Neural cell (in vitro differentiated cells): Measurements from ENCODE around the gene TAPBP. TPM values are rescaled to one million over a fixed set of nuclear protein-coding genes. Genes with fewer than 3 reads are reported as not detected.

ENCODE experiments used
- H2AFZ ChIP-seq: fragments of 200-600, 300-800 bp; sonication (generic), shearing (Covaris generic); 2 replicates; pipeline ENCODE4 v1.6.0; 2014; ENCODE audit warnings: low read depth, mild to moderate bottlenecking, antibody characterized with exemption, low read length, moderate library complexity
- H3F3A ChIP-seq: fragments of 200-600 bp; shearing (Covaris generic); 2 replicates; pipeline ENCODE4 v1.6.1; 2016; ENCODE audit warnings: mild to moderate bottlenecking, moderate library complexity, mixed read lengths, antibody characterized with exemption, low read length; ENCODE audit not compliant: insufficient read depth, poor library complexity, severe bottlenecking
- H3K27ac ChIP-seq: fragments of 200-600, 300-800 bp; sonication (generic), shearing (Covaris generic); 2 replicates; pipeline ENCODE4 v1.5.1; 2014; ENCODE audit warnings: mild to moderate bottlenecking, low read length, moderate library complexity
- H3K27me3 ChIP-seq: fragments of 300-800, 200-600 bp; sonication (generic), shearing (Covaris generic); 2 replicates; pipeline ENCODE4 v1.6.0; 2014; ENCODE audit warnings: mild to moderate bottlenecking, low read depth, low read length, moderate library complexity; ENCODE audit not compliant: insufficient read depth
- H3K36me3 ChIP-seq: fragments of 300-800, 200-600 bp; sonication (generic), shearing (Covaris generic); 2 replicates; pipeline ENCODE4 v1.5.1; 2014; ENCODE audit warnings: mild to moderate bottlenecking, antibody characterized with exemption, low read length, moderate library complexity; ENCODE audit not compliant: insufficient read depth
- H3K4me2 ChIP-seq: fragments of 300-800, 200-600 bp; sonication (generic), shearing (Covaris generic); 2 replicates; pipeline ENCODE4 v1.6.0; 2014; ENCODE audit warnings: mild to moderate bottlenecking, low read length
- H3K4me3 ChIP-seq: fragments of 300-800, 200-600 bp; sonication (generic), shearing (Covaris generic); 2 replicates; pipeline ENCODE4 v1.5.1; 2014; ENCODE audit warnings: mild to moderate bottlenecking, low read length, moderate library complexity
- H3K79me2 ChIP-seq: fragments of 200-600 bp; shearing (Covaris generic); replicated peaks from 2 replicates; pipeline ENCODE4 v1.6.0; 2014; ENCODE audit warnings: mild to moderate bottlenecking, low read length, moderate library complexity; ENCODE audit not compliant: insufficient read depth
- H3K9ac ChIP-seq: fragments of 300-800, 200-600 bp; sonication (generic), shearing (Covaris generic); 2 replicates; pipeline ENCODE4 v1.6.1; 2016; ENCODE audit warnings: mild to moderate bottlenecking, low read length, mixed read lengths
- H3K9me2 ChIP-seq: fragments of 200-600 bp; shearing (Covaris generic); 2 replicates; pipeline ENCODE4 v1.6.1; 2016; ENCODE audit warnings: mild to moderate bottlenecking, low read length, mixed read lengths; ENCODE audit not compliant: insufficient read depth
- H3K9me3 ChIP-seq: fragments of 200-600, 300-800 bp; sonication (generic), shearing (Covaris generic); 2 replicates; pipeline ENCODE4 v1.6.1; 2016; ENCODE audit warnings: mild to moderate bottlenecking, mixed run types, low read length, moderate library complexity, mixed read lengths
- H4K20me1 ChIP-seq: fragments of 200-600 bp; shearing (Covaris generic); 2 replicates; pipeline ENCODE4 v1.6.1; 2016; ENCODE audit warnings: mild to moderate bottlenecking, mixed run types; ENCODE audit not compliant: insufficient read depth
- EP300 ChIP-seq: fragments of 450-650 bp; conservative IDR thresholded peaks from 2 replicates; pipeline ENCODE4 v1.6.1; 2014; ENCODE audit warnings: antibody characterized with exemption, mild to moderate bottlenecking, moderate library complexity; ENCODE audit not compliant: poor library complexity, severe bottlenecking
- EZH2 ChIP-seq: fragments of 200-600, 300-800 bp; shearing (Covaris generic), sonication (generic); IDR thresholded peaks from 2 replicates; pipeline ENCODE4 v1.6.1; 2014; ENCODE audit warnings: antibody characterized with exemption, low read length, borderline replicate concordance, mild to moderate bottlenecking; ENCODE audit not compliant: insufficient read depth, poor library complexity, severe bottlenecking
- MXI1 ChIP-seq: fragments of 450-650 bp; conservative IDR thresholded peaks from 2 replicates; pipeline ENCODE4 v1.6.1; 2014; ENCODE audit warnings: antibody characterized with exemption, mild to moderate bottlenecking; ENCODE audit not compliant: poor library complexity, severe bottlenecking
- POLR2AphosphoS5 ChIP-seq: IDR thresholded peaks from 2 replicates; pipeline ENCODE4 v1.6.1; 2012
- RAD21 ChIP-seq: fragments of 450-650 bp; conservative IDR thresholded peaks from 2 replicates; pipeline ENCODE4 v1.6.1; 2014; ENCODE audit warnings: antibody characterized with exemption, mild to moderate bottlenecking, moderate library complexity
- SMC3 ChIP-seq: fragments of 450-650 bp; conservative IDR thresholded peaks from 2 replicates; pipeline ENCODE4 v1.6.1; 2014; ENCODE audit warnings: antibody characterized with exemption, mild to moderate bottlenecking, moderate library complexity; ENCODE audit not compliant: poor library complexity
- TAF1 ChIP-seq: IDR thresholded peaks from 2 replicates; pipeline ENCODE4 v1.6.1; 2012; ENCODE audit warnings: low read depth
- polyA plus RNA-seq: library from polyadenylated mRNA; depleted of rRNA; stranded (reverse); fragments of >200 nt; gene quantifications from 2 replicates; pipeline ENCODE4 v1.2.3, GENCODE V29; 2014
- TF ChIP-seq, protein P1 (sequence below): IDR thresholded peaks from 2 replicates; pipeline ENCODE4 v1.6.1; 2012; ENCODE audit warnings: borderline replicate concordance
- TF ChIP-seq, protein P2 (sequence below): fragments of 450-650 bp; IDR thresholded peaks from 2 replicates; pipeline ENCODE4 v1.5.1; 2014; ENCODE audit warnings: antibody characterized with exemption, mild to moderate bottlenecking, moderate library complexity; ENCODE audit not compliant: poor library complexity, severe bottlenecking

TAPBP gene
- polyA plus RNA-seq, 1 donor from 2014 or later = 1.2 TPM

DNA sequence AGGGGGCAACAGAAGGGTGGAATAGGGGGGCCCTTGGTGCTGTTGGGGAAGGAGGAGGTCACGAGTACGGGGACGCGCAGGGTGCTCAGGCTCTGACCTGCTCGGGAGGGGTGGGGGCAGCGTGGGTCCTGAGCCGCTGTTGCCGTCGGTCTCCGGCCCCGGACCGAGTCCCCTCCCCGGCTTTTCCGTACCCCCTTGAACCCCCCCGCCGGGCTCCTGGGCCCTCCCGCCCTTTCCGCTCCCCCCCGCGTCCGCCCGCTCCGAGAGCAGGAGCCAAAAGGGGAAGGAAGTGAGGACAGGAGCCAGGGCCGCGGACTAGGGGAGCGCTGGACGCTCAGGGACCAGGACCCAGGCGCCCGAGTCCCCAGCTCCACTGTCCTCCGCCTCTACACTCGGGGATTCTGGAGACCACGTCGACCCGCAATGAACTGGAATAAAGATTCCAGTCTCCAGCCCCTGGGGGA, 15.1 kb downstream of the TAPBP start, which contains the start of gene RGL2:
Gene RGL2 (minus strand): TSS at position 170 of the 464 bp plus-strand sequence. CDS start 332 bp downstream, outside the sequence.
- Histone ChIP-seq H3K27me3 (no peaks in the 10 kb centered on the region), H3K36me3 (no peaks in the 10 kb centered on the region), H3K9me3 (no peaks in the 10 kb centered on the region), H3K27ac (peak within 1 kb of the TSS; percentile 96), H2AFZ (peak within 1 kb of the TSS; percentile 77), H3K4me2 (peak within 1 kb of the TSS; percentile 68), H4K20me1 (no peaks in the 10 kb centered on the region), H3F3A (no peaks in the 10 kb centered on the region), H3K79me2 (peaks cover 12% of the 10 kb centered on the region), H3K4me3 (peak within 1 kb of the TSS; percentile 91), H3K9ac (peak within 1 kb of the TSS; percentile 94), H3K9me2 (no peaks in the 10 kb centered on the region)
- TF ChIP-seq MXI1 (no peak), POLR2AphosphoS5 (no peak), RAD21 (no peak), EP300 (no peak), EZH2 (no peak), SMC3 (no peak), TAF1 (no peak)
- TF ChIP-seq, protein P1, sequence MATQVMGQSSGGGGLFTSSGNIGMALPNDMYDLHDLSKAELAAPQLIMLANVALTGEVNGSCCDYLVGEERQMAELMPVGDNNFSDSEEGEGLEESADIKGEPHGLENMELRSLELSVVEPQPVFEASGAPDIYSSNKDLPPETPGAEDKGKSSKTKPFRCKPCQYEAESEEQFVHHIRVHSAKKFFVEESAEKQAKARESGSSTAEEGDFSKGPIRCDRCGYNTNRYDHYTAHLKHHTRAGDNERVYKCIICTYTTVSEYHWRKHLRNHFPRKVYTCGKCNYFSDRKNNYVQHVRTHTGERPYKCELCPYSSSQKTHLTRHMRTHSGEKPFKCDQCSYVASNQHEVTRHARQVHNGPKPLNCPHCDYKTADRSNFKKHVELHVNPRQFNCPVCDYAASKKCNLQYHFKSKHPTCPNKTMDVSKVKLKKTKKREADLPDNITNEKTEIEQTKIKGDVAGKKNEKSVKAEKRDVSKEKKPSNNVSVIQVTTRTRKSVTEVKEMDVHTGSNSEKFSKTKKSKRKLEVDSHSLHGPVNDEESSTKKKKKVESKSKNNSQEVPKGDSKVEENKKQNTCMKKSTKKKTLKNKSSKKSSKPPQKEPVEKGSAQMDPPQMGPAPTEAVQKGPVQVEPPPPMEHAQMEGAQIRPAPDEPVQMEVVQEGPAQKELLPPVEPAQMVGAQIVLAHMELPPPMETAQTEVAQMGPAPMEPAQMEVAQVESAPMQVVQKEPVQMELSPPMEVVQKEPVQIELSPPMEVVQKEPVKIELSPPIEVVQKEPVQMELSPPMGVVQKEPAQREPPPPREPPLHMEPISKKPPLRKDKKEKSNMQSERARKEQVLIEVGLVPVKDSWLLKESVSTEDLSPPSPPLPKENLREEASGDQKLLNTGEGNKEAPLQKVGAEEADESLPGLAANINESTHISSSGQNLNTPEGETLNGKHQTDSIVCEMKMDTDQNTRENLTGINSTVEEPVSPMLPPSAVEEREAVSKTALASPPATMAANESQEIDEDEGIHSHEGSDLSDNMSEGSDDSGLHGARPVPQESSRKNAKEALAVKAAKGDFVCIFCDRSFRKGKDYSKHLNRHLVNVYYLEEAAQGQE = no peak
- TF ChIP-seq, protein P2, sequence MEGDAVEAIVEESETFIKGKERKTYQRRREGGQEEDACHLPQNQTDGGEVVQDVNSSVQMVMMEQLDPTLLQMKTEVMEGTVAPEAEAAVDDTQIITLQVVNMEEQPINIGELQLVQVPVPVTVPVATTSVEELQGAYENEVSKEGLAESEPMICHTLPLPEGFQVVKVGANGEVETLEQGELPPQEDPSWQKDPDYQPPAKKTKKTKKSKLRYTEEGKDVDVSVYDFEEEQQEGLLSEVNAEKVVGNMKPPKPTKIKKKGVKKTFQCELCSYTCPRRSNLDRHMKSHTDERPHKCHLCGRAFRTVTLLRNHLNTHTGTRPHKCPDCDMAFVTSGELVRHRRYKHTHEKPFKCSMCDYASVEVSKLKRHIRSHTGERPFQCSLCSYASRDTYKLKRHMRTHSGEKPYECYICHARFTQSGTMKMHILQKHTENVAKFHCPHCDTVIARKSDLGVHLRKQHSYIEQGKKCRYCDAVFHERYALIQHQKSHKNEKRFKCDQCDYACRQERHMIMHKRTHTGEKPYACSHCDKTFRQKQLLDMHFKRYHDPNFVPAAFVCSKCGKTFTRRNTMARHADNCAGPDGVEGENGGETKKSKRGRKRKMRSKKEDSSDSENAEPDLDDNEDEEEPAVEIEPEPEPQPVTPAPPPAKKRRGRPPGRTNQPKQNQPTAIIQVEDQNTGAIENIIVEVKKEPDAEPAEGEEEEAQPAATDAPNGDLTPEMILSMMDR = no peak

DNA sequence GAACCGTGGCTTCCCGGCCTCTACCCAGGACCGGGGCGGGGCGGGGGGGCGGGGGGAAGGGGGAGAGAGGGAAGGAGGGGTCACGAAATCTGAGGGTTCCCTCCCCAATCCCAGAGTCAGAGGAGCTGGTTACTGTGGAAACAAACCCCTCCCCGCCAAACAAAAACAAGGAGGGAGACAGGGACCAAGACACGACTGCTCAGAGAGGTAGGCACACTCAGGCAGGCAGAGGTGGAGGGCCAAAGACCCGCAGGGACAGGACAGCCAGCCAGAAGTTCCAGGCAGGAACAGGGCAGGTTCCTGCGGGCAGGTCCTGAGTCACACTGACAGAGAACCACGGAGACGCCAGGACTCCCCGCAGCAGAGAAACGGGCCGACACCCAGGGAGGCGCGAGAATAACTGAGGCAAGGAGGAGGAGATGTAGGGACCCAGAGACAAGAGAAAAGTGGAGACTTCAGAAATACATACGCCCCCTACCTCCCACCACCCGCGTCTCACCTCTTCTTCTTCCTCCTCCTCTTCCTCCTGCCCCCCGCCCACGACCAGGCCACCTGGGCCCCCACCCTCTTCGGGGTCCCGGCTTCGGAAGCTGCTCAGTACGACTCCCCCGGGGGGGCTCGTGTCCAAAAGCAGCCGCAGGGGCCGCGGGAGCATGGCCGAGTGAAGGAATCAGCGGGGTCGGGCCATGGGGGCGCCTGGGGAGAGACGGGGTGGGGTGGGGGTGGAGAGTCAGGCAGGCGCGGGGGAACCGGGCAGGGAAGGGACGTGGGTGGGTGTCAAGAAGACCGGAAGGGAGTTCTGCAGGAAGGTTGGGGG, 15.7 kb downstream of the TAPBP start:
- no peaks in the 10 kb centered on the region for H3K27me3 ChIP-seq
- TF ChIP-seq, protein P1 = no peak
- TF ChIP-seq EP300 (no peak), SMC3 (no peak)
- TF ChIP-seq, protein P2 = peak; percentile 27
- H3F3A ChIP-seq = no peaks in the 10 kb centered on the region

More for the DNA sequence above, 15.7 kb downstream of the TAPBP start:
- no peaks in the 10 kb centered on the region for H3K9me2 ChIP-seq
- peak overlapping the region; percentile 68 for H3K4me2 ChIP-seq
- H2AFZ ChIP-seq = peak overlapping the region; percentile 77
- H4K20me1 ChIP-seq = no peaks in the 10 kb centered on the region
- H3K4me3 ChIP-seq = peak overlapping the region; percentile 91
- H3K79me2 ChIP-seq = peaks cover 12% of the 10 kb centered on the region
- peak overlapping the region; percentile 96 for H3K27ac ChIP-seq
- no peaks in the 10 kb centered on the region for H3K9me3 ChIP-seq
- no peaks in the 10 kb centered on the region for H3K36me3 ChIP-seq
- H3K9ac ChIP-seq = peak overlapping the region; percentile 94
